Stimulated activated CD8-positive, alpha-beta memory T cell treated with anti-CD3 and anti-CD28 coated beads, Interleukin-12 subunit alpha, Interleukin-12 subunit beta, amount 100 ng/mL, for 24 hours (primary cell): ENCODE measurements around the gene THUMPD2.

Experiments used
- DNase-seq: peaks from one replicate; pipeline ENCODE4 v3.0.0-alpha.2; 2020; ENCODE audit errors: extremely low read depth

The THUMPD2 gene

DNA sequence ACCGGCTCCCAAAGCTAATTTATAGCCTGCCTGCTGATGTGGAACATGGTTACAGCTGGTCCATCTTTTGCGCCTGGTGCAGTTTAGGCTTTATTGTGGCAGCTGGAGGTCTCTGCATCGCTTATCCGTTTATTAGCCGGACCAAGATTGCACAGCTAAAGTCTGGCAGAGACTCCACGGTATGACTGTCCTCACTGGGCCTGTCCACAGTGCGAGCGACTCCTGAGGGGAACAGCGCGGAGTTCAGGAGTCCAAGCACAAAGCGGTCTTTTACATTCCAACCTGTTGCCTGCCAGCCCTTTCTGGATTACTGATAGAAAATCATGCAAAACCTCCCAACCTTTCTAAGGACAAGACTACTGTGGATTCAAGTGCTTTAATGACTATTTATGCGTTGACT is 62.0 kb downstream of the THUMPD2 start:
- no peak for DNase-seq

DNA sequence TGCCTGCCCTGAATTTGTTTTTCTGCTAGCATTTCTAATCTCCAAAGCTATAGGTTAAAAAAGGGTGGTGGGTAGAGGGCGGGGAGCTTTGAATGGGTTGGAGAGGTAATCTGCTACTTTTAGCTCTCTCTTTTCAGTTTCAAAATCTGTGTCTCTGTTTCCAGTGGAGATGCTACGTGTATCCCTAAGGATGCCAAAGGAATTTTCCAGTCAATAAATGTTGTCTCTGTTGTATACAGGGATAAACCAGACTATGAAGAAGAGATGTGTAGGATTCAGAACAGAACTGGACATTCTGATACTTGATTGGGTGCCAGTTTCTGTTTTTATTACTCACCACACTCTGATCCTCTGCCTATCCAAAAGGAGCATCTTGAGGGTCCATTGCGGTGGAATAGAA is 63.2 kb downstream of the THUMPD2 start:
- DNase-seq: no peak

DNA sequence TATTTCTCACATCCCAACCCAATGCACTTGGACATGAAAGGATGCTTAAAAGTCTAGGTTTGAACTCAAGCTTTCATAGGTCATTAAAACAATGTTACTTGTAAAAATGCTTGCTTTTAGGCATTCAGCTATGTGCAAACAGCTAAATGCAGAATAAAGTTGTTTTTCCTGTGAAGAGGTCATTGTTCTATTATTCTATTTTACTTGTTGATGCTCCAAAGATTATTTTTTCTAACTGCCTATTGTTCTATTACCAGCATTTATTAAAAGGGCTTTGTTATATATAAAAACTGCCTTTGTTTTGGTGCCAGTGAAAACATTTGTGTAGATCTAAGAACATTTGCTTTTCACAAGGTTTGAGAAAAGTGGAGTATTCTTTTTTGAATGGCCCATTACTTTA is 64.0 kb downstream of the THUMPD2 start:
- no peak for DNase-seq

DNA sequence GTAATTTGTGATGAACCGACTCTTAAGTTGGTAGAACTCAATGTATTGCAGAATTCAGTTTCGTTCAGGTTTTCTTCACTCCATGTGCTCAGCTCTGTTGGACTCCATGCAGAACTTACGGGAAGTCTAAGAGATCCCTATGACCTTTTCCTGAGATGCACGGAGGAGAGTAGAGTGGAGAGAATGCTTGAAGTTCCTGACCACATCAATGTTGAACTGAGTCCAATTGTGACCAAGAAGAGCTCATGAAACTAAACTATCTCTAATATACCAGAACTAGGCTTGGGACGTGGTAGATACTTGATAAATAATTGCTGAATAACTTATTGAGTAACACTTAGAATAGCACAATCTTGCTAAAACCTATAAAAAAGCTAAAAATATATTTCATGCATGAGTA is 66.1 kb downstream of the THUMPD2 start:
- DNase-seq: no peak

DNA sequence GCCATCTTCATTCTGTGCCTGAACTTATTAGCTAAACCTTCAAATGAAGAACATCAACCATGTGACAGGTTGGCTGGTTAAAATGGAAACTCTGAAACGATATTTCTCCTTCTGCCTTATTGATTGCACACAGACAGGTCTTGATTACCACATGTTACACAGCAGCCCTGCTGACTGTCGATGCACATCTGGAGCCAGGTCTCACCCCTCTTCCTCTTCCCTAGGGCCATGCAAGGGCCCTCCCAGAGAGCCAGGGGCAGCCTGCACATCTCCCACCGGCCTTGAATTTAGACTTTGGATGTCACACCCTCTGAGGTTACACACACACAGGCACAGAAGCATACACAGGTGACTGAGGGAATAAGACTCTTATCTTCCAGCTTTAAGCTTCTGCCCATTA is 68.3 kb downstream of the THUMPD2 start:
- DNase-seq: no peak

DNA sequence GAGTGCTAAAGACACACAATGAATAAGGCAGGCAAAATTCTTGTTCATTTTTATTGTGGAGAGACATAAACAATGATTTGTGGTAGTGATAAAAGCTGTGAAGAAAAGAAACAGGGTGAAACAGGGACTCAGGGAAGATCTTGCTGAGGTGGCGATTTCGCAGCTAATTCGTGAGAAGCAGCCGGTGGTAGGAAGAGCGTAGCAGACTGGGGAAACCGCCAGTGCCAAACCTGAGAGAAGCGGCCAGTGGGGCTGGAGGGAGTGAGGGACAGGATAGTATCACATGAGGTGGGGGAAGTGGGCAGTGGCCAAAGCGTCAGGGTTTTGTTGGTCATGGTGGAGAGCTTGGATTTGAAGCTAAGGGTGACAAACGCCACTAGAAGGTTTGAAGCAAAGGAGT is 71.1 kb downstream of the THUMPD2 start:
- no peak for DNase-seq

DNA sequence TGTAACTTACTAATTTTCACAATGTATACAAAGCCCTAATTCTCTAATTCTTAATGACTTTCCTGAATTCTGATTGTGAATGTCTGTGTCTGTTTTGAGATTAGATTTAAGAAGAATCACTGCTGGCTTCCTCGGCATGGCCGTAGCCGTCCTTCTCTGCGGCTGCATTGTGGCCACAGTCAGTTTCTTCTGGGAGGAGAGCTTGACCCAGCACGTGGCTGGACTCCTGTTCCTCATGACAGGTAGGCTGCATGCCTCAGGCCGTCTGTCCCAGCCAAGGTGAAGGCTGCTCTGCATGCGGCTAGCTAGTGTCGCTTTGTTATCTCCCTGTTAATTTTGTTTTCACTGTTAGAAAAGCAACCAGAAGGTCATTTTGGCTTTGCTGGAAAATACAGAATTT is 72.1 kb downstream of the THUMPD2 start:
- no peak for DNase-seq

DNA sequence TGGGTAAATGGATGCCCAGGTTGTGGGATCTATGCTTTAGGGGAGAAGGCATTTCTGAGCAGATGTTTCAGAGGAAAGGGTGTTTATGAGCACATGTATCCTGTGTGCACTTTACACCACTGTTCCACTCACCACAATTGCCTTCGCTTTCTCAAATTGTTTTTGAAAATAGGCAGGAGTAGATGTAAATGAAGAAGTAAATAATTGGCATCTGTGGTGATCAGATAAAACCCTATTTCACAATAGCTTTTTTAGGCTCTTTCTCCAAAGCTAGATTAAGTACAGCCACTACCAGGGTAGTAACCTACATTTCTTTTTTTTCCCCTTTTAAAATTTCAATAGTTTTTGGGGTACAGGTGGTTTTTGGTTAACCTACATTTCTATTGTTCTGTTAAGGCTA is 72.7 kb downstream of the THUMPD2 start:
- DNase-seq: no peak

DNA sequence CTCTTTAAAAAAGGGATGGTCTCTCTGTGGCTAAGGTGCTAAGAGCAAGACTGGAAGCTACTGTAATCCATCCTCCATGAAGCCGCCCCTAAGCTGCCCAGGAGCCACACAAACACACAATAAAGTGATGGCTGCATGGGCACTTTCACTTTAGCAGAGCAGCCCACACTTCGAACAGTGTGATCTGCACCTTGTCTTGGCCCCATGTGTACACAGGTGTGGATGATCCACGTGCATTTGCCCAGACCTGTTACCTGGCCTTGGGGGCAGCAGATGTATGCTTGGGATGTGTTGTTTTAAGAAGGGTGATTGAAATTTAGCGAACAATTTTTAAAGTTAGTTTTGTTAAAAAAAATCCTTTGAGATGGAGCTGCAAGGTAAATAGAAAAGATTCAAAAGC is 73.4 kb downstream of the THUMPD2 start:
- DNase-seq: no peak

DNA sequence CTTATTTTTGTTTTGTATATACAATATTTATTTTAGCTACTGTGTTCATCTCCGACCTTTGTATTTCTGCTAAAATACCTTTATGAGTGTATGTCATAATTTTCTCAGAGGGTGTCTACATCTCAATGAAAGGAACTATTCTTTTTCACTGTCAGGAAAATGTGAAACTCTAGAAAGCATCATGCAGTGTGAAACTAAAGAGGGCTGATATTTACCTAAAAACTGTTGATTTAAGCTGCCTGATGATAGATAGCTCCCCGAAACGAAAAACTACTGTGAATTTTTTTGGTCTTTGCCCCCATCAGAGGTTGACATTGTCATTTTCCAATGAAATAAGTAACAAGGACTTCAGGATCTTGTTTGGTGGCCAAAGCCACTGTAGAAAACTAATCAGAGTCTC is 74.5 kb downstream of the THUMPD2 start:
- DNase-seq: no peak

DNA sequence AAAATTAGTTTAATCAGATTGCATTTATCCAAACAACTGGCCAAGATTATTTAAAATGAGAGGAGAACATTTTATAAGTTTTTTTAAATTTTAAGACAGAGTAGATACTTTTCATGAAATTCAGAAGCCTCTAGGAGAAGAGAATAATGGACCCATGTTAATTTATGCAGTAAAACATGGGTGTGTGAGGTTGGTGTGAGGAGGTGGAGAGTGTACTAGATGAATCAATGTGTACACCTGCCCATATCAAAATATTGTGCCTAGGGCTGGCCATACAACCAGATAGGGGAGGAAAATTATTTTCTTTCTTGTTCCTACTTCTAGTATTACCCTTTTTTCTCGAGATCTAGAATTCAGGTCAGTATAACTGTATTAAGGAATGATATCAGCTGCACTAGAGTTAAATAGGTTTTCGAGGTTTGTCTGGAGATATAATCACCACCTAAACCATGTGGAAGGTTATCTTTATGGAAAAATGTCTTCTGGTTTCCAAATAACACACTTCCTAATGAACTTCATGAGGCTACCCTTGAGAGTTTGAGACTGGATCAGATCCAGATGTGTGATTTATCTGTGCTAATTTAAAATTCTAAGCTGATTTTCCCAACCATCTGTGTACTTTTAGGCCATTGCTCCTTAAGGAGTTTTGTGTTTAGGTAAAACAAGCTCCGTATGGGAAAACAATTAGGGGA is 75.7 kb downstream of the THUMPD2 start:
- no peak for DNase-seq

DNA sequence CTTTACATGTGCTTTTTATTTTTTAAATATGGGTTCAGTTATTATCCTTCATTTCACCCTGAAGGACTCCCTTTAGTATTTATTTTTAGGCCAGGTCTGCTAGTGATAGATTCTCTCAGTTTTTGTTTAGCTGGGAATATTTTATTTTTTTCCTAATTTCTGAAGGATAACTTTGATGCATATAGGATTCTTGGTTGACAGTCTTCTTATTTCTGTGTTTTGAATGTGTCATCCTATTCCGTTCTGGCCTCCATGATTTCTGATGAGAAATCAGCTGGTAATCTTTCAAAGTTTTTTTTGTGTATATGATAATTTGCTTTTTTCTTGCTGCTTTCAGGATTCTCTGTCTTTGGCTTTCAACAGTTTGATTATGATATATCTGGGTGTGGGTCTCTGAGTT is 77.9 kb downstream of the THUMPD2 start:
- no peak for DNase-seq

DNA sequence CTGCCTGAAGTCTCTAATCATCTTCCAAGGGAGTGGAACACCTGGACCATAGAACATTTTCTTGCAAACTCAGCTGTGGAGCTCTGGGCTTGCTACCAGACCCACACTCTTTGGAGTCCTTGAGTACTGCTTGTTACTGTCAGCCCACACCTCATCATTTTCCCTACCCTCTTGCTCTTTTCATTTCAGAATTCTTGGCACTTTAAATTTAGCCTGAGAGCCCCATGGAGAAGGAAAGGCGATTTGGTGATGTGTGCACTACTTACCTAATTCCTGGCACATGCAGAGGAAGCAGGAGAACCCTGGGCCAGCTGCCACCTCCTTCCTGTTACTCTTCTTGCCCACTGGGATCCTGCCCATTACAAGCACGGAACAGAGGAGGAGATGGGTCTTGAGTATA is 81.6 kb downstream of the THUMPD2 start:
- no peak for DNase-seq

DNA sequence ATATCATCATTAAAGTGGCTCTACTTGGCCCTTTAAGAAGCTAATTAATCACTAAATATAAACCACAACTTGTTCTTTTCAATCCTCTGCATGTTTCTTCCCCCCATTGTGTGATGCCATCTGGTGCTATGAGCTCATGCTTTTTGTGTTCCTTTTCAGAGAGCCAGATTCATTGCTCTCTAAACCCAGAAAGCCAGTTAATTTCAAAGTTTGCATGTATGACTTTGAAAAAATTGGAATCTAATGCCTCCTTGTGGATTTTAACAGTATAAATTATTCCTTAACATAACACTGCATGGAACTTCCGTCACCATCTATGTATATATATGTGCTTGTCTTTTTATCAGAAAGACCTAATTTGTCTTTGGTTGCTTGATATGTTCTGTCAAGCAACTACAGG is 82.2 kb downstream of the THUMPD2 start:
- no peak for DNase-seq

DNA sequence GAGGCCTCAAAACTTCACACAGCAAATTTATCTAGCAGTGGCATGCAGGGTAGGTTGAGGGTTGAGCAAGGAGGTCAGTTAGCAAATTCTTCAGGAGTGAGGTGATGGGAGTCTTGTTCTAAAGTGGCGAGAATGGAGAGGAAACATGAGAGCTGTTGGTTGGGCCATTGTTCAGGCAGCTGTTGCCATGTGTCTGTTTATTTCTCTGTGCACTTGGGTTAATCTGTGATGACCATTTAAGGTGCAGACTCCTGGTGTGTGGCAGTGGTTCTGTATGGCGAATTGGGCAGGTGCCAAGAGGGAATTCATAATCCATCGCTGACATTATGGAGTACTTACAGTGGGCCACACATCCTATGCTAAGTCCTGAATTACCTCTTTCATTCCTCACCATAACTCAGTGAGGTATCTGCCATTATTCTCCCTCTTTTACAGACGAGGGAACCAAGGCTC is 82.9 kb downstream of the THUMPD2 start:
- no peak for DNase-seq

DNA sequence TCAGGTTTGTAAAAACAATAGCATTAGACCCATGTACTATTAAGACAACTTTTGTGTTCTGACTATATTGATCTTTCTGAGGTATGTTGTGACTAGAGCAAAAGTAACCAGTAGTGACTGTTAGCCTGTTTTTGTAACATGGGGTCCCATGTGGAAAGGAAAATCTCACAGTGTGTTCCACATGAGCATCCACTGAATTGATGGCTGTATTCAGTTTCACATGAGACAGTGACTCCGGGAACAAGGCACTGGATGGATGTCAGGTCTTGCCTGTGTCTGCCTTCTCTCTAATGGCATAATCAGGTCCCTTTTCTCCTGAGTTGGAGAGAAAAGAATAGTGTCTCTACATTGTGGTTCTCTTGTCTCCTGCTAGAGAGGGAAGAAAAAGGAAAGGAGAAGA is 85.8 kb downstream of the THUMPD2 start:
- DNase-seq: no peak

DNA sequence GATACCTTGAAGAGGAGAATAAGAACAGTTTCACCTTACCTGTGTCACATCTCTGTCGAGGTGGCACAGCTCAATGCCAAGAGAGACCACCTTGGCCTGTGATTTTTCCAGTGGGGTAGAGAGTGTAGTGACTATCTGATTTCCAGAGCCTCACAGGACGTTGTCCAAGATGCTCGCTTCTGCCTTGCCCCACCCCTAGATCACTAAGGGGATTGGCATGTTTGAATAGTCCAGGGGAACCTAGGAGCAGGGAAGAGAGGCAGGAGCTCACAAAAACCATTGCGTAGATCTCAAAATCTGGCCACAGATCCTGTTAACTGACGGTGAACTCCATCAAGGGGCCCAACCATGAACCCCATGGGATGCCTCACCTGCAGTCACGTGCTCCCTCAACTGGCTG is 89.2 kb downstream of the THUMPD2 start:
- no peak for DNase-seq

DNA sequence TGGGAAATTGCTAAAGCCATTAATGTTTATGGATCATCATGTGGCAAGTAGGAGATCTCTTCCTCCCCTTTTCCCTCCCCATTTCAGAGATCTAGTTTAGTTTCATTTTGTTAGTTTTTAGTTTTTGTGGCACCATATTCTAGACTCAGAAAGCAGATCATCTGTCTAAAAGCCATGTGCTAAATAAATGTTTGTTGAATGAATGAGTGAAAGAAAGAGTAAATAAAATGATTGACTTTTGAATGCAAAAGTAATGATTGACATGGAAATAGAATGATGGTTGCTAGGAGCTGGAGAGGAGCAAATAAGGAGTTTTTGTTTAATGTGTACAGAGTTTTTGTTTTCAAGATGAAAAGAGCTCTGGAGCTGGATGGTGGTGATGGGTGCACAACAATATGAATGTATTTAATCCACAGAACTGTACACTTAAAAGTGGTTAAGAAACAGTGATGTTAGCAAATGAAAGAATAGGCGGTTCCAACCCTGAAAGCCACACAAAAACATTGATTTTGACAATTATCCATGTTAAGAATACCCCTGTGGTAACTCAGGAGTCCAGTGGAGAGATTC is 89.7 kb downstream of the THUMPD2 start:
- no peak for DNase-seq

DNA sequence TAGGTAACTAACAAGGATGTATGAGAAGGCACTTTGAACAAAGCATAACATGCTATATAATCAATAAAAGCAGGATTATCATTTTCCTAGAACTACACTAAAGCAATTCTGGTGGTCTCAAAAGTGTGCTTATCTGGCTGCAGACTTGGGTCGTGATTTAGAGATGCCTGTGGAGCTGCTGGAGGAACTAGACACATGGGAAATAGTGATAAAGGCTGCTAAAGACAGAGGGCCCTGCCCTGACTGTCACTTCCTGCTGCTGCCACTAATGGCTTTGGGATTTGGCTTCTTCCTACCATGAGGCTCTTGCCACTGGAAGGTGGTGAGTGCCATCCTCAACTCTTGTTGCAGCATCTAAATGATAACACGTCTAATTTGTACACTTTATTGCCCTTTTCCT is 90.9 kb downstream of the THUMPD2 start:
- DNase-seq: no peak

DNA sequence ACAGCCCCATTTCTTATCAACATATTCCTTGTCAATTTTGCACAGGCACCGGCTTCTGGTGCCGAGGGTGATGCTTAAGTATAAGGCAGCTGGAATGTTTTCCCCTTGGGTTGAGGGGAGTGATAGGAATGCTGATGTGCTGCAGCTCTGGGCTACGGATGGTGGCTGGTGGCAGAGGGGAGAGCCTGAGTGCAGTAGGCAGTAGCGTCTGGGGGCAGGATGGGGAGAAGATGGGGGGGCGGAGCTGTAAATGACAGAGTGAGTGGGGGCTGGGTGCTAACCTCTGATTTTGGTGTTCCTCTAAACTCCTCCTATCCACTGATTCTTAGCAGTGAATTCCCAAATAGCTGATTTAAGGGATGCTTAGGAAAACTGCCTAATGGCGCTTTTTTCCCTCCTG is 92.6 kb downstream of the THUMPD2 start:
- DNase-seq: no peak
